ENCODE results near the gene GOLGB1.

GOLGB1 gene

GRCh38 chr3:121654493-121655385, 94.8 kb downstream of the GOLGB1 start:
- Histone ChIP-seq H3K4me2 (ENCODE audit: low read depth, low read length, poor library complexity, severe bottlenecking) (peak overlapping the region; percentile 72), H3K36me3 (ENCODE audit: insufficient read depth, low read length) (peaks cover 14% of the 10 kb centered on the region; the same call in 1 of the 2 replicates), H3K4me1 (ENCODE audit: insufficient read depth, low read length, poor library complexity, severe bottlenecking) (peaks cover 33% of the 10 kb centered on the region)

GRCh38 chr3:121651684-121652083, 97.9 kb downstream of the GOLGB1 start:
- Histone ChIP-seq H3F3A (ENCODE audit: low read depth) (no peaks in the 10 kb centered on the region), H2AFZ (ENCODE audit: low read length) (no peak overlapping the region), H3K4me1 (ENCODE audit: insufficient read depth, low read length, poor library complexity, severe bottlenecking) (peaks cover 15% of the 10 kb centered on the region), H3K79me2 (ENCODE audit: insufficient read depth, low read length) (0 out of 2 replicates have a peak, but pooled peaks cover 4% of the 10 kb centered on the region), H3K9me3 (ENCODE audit: insufficient read depth, low read depth, low read length) (no peaks in the 10 kb centered on the region), H4K20me1 (ENCODE audit: insufficient read depth, low read length, poor library complexity, severe bottlenecking) (no peaks in the 10 kb centered on the region), H3K4me3 (ENCODE audit: low read length, poor library complexity, severe bottlenecking) (no peak overlapping the region), H3K4me2 (ENCODE audit: low read depth, low read length, poor library complexity, severe bottlenecking) (no peak overlapping the region), H3K27me3 (ENCODE audit: insufficient read depth, low read length, poor library complexity, severe bottlenecking) (no peaks in the 10 kb centered on the region), H3K36me3 (ENCODE audit: insufficient read depth, low read length) (peaks cover 15% of the 10 kb centered on the region; the same call in 1 of the 2 replicates), H3K9ac (ENCODE audit: low read depth, low read length, poor library complexity, severe bottlenecking) (no peak overlapping the region), H3K9me2 (replicated peaks; ENCODE audit: low read depth, low read length) (no peaks in the 10 kb centered on the region)
- no peak for TF ChIP-seq CTCF (conservative IDR thresholded peaks at IDR 0.05; ENCODE audit: low read length)
- TF ChIP-seq EZH2phosphoT487 (IDR thresholded peaks at IDR 0.05; ENCODE audit: borderline replicate concordance): no peak

More at GRCh38 chr3:121654493-121655385, 94.8 kb downstream of the GOLGB1 start:
- H3K9ac ChIP-seq (ENCODE audit: low read depth, low read length, poor library complexity, severe bottlenecking): no peak overlapping the region
- H3K79me2 ChIP-seq (ENCODE audit: insufficient read depth, low read length): peaks cover 28% of the 10 kb centered on the region
- H3K9me2 ChIP-seq (replicated peaks; ENCODE audit: low read depth, low read length): no peaks in the 10 kb centered on the region
- no peaks in the 10 kb centered on the region for H3F3A ChIP-seq (ENCODE audit: low read depth)
- TF ChIP-seq EZH2phosphoT487 (IDR thresholded peaks at IDR 0.05; ENCODE audit: borderline replicate concordance): no peak
- TF ChIP-seq CTCF (conservative IDR thresholded peaks at IDR 0.05; ENCODE audit: low read length): no peak
- H4K20me1 ChIP-seq (ENCODE audit: insufficient read depth, low read length, poor library complexity, severe bottlenecking): peaks cover 18% of the 10 kb centered on the region
- H2AFZ ChIP-seq (ENCODE audit: low read length): 0 out of 2 replicates have a peak overlapping the region, but pooled peaks have one; percentile 32
- H3K4me3 ChIP-seq (ENCODE audit: low read length, poor library complexity, severe bottlenecking): peak overlapping the region; percentile 48
- no peaks in the 10 kb centered on the region for H3K9me3 ChIP-seq (ENCODE audit: insufficient read depth, low read depth, low read length)
- no peaks in the 10 kb centered on the region for H3K27me3 ChIP-seq (ENCODE audit: insufficient read depth, low read length, poor library complexity, severe bottlenecking)

- peaks cover 9% of the 10 kb centered on the region for H3K4me1 ChIP-seq (ENCODE audit: insufficient read depth, low read length, poor library complexity, severe bottlenecking)
- peaks cover 16% of the 10 kb centered on the region; the same call in 1 of the 2 replicates for H3K36me3 ChIP-seq (ENCODE audit: insufficient read depth, low read length)
- 0 out of 2 replicates have a peak, but pooled peaks cover 4% of the 10 kb centered on the region for H3K79me2 ChIP-seq (ENCODE audit: insufficient read depth, low read length)
- no peak overlapping the region for H2AFZ ChIP-seq (ENCODE audit: low read length)
- no peaks in the 10 kb centered on the region for H3K9me2 ChIP-seq (replicated peaks; ENCODE audit: low read depth, low read length)
- H3F3A ChIP-seq (ENCODE audit: low read depth): no peaks in the 10 kb centered on the region
- no peaks in the 10 kb centered on the region for H3K9me3 ChIP-seq (ENCODE audit: insufficient read depth, low read depth, low read length)
- TF ChIP-seq CTCF (conservative IDR thresholded peaks at IDR 0.05; ENCODE audit: low read length): no peak
- H3K4me2 ChIP-seq (ENCODE audit: low read depth, low read length, poor library complexity, severe bottlenecking): no peak overlapping the region
- no peak overlapping the region for H3K9ac ChIP-seq (ENCODE audit: low read depth, low read length, poor library complexity, severe bottlenecking)
- no peaks in the 10 kb centered on the region for H4K20me1 ChIP-seq (ENCODE audit: insufficient read depth, low read length, poor library complexity, severe bottlenecking)
- H3K4me3 ChIP-seq (ENCODE audit: low read length, poor library complexity, severe bottlenecking): no peak overlapping the region
- no peaks in the 10 kb centered on the region for H3K27me3 ChIP-seq (ENCODE audit: insufficient read depth, low read length, poor library complexity, severe bottlenecking)
These were observed 99.9 kb downstream of the GOLGB1 start for GRCh38 chr3:121649645-121650044.

Data from Loucy (cell line).